Fibroblast of lung (primary cell): ENCODE results near the gene ADIPOQ.

Experiments used
- CTCF ChIP-seq, 2 donors: IDR thresholded peaks in 1 of 2; conservative IDR thresholded peaks in 1 of 2; 1 replicate in 1 of 2; 2 replicates in 1 of 2; pipeline ENCODE4 v1.5.1; 2011 to 2012; ENCODE audit warnings: low read length in 2 of 2, control low read depth in 1 of 2, inconsistent platforms in 1 of 2, low read depth in 1 of 2, mild to moderate bottlenecking in 1 of 2
- EZH2 ChIP-seq: IDR thresholded peaks from 2 replicates; pipeline ENCODE4 v1.5.1; 2012; ENCODE audit warnings: low read length, control low read depth, mild to moderate bottlenecking; ENCODE audit errors: missing control alignments

GRCh38 chr3:186828340-186828739 is 14.2 kb upstream of the ADIPOQ start:
- TF ChIP-seq CTCF (conservative IDR thresholded peaks at IDR 0.05 in 1 of 2, IDR thresholded peaks at IDR 0.05 in 1 of 2; ENCODE audit: low read depth in 1 of 2, low read length in 2 of 2) (no peak), EZH2 (no peak)
